ENCODE measurements around the gene VPREB3.

VPREB3 gene

DNA sequence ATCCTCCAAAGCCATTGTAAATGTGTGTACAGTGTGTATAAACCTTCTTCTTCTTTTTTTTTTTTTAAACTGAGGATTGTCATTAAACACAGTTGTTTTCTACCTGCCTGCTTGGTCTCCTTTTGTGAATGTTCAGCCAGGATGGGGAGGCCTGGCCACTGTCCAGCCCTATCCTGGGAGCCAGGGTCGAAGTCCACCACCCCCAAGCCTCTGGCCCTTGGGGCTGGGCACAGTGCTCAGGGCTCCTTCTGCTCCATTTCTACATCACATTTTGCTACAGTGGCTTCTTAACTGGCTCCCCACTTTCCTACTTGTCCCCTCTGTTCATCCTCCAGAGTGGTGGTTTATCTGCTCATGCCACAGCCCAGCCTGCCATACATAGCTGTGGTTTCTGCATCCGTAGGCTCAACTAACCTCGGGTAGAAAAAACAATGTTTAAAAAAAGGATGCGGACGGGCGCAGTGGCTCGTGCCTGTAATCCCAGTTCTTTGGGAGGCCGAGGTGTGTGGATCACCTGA, 30.0 kb upstream of the VPREB3 start:
- TF ChIP-seq TAF1 (IDR thresholded peaks at IDR 0.05; ENCODE audit: low read depth, low read length) (no peak), POLR2AphosphoS5 (IDR thresholded peaks at IDR 0.05; ENCODE audit: low read depth, low read length) (no peak), PAX5 (IDR thresholded peaks at IDR 0.05; ENCODE audit: insufficient read depth, low read length, severe bottlenecking) (no peak), POU2F2 (IDR thresholded peaks at IDR 0.05; ENCODE audit: low read depth, low read length) (no peak)
- DNase-seq (ENCODE audit: insufficient read length, low spot score) (no peak), FAIRE-seq (no peak)

DNA sequence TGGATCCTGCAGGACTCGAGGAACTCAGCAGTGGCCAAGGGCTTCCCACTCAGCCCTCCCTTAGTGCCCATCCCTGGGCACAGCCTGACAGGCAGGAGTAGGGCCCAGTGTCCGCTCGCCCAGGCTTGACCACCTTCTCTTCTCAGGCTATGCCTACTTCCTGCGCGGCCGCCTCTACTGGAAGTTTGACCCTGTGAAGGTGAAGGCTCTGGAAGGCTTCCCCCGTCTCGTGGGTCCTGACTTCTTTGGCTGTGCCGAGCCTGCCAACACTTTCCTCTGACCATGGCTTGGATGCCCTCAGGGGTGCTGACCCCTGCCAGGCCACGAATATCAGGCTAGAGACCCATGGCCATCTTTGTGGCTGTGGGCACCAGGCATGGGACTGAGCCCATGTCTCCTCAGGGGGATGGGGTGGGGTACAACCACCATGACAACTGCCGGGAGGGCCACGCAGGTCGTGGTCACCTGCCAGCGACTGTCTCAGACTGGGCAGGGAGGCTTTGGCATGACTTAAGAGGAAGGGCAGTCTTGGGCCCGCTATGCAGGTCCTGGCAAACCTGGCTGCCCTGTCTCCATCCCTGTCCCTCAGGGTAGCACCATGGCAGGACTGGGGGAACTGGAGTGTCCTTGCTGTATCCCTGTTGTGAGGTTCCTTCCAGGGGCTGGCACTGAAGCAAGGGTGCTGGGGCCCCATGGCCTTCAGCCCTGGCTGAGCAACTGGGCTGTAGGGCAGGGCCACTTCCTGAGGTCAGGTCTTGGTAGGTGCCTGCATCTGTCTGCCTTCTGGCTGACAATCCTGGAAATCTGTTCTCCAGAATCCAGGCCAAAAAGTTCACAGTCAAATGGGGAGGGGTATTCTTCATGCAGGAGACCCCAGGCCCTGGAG, 29.3 kb upstream of the VPREB3 start:
- DNase-seq (ENCODE audit: insufficient read length, low spot score) = no peak
- no peak for TF ChIP-seq POLR2AphosphoS5 (IDR thresholded peaks at IDR 0.05; ENCODE audit: low read depth, low read length)
- TF ChIP-seq POLR2A (IDR thresholded peaks at IDR 0.05; ENCODE audit: low read depth, low read length) = no peak
- TF ChIP-seq POU2F2 (IDR thresholded peaks at IDR 0.05; ENCODE audit: low read depth, low read length) = no peak
- no peak for TF ChIP-seq SPI1 (IDR thresholded peaks at IDR 0.05; ENCODE audit: low read depth, low read length)
- TF ChIP-seq TAF1 (IDR thresholded peaks at IDR 0.05; ENCODE audit: low read depth, low read length) = no peak
- no peak for TF ChIP-seq PAX5 (IDR thresholded peaks at IDR 0.05; ENCODE audit: insufficient read depth, low read length, severe bottlenecking)
- no peak for FAIRE-seq

DNA sequence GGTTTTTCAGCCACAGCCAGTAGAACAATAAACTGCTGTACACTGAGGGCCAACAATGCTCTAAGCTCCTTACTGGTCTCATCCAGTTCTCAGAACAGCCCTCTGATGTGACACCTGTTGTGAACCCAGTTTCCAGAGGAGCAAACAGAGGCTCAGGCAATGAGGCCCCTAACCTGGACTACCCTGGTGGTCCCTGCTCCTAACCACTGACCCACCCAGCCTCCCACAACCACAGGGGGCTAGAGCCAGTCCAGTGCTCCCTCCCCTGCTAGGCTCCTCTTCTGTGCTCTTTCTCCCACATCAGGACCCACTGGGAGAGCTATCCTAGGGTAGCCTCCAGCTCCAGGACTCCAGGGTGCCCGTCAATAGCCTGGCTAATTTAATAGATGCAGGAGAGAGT, 28.5 kb upstream of the VPREB3 start:
- no peak for FAIRE-seq
- TF ChIP-seq POLR2A (IDR thresholded peaks at IDR 0.05; ENCODE audit: low read depth, low read length) (no peak), SPI1 (IDR thresholded peaks at IDR 0.05; ENCODE audit: low read depth, low read length) (no peak), PAX5 (IDR thresholded peaks at IDR 0.05; ENCODE audit: insufficient read depth, low read length, severe bottlenecking) (no peak), TAF1 (IDR thresholded peaks at IDR 0.05; ENCODE audit: low read depth, low read length) (no peak), POLR2AphosphoS5 (IDR thresholded peaks at IDR 0.05; ENCODE audit: low read depth, low read length) (no peak), POU2F2 (IDR thresholded peaks at IDR 0.05; ENCODE audit: low read depth, low read length) (no peak)
- no peak for DNase-seq (ENCODE audit: insufficient read length, low spot score)

DNA sequence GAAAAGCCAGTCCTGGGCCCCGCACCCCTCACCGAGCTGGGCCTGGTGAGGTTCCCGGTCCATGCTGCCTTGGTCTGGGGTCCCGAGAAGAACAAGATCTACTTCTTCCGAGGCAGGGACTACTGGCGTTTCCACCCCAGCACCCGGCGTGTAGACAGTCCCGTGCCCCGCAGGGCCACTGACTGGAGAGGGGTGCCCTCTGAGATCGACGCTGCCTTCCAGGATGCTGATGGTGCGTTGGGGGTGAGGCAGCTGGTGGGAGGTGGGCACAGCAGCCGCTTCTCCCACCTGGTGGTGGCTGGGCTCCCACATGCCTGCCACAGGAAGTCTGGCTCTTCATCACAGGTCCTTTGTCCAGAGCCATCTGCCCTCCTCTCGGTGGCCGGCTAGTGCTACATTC, 28.0 kb upstream of the VPREB3 start:
- DNase-seq (ENCODE audit: insufficient read length, low spot score) (no peak), FAIRE-seq (no peak)
- TF ChIP-seq TAF1 (IDR thresholded peaks at IDR 0.05; ENCODE audit: low read depth, low read length) = no peak
- no peak for TF ChIP-seq POLR2A (IDR thresholded peaks at IDR 0.05; ENCODE audit: low read depth, low read length)
- no peak for TF ChIP-seq POU2F2 (IDR thresholded peaks at IDR 0.05; ENCODE audit: low read depth, low read length)
- no peak for TF ChIP-seq PAX5 (IDR thresholded peaks at IDR 0.05; ENCODE audit: insufficient read depth, low read length, severe bottlenecking)
- TF ChIP-seq SPI1 (IDR thresholded peaks at IDR 0.05; ENCODE audit: low read depth, low read length) = no peak
- TF ChIP-seq POLR2AphosphoS5 (IDR thresholded peaks at IDR 0.05; ENCODE audit: low read depth, low read length) = no peak

DNA sequence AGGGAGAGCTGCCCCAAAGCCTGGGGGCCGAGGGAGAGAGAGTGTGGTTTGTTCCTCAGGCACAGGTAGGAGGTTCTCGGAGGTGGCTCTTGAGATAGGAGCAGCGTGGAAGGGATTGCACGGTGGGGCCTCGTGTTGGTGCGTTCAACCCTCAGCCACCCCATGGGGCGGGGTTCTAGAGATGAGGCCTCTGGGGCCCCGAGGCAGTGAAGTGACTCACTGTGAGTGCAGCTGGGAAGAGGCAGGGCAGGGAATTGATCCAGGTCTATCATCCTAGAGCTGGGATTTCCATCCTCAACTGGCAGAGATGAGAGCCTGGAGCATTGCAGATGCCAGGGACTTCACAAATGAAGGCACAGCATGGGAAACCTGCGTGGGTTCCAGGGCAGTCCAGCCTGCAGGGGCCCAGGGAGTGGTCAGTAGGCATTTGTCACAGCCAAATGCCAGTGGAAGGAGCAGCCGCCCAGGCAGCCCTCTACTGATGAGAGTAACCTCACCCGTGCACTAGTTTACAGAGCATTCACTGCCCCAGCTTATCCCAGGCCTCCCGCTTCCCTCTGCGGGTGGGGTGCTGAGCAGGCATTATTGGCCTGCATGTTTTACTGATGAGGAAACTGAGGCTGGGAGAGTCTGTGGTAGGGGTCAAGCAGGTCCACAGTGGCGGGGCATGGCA, 27.4 kb upstream of the VPREB3 start:
- TF ChIP-seq TAF1 (IDR thresholded peaks at IDR 0.05; ENCODE audit: low read depth, low read length) = no peak
- no peak for FAIRE-seq
- DNase-seq (ENCODE audit: insufficient read length, low spot score) = no peak

DNA sequence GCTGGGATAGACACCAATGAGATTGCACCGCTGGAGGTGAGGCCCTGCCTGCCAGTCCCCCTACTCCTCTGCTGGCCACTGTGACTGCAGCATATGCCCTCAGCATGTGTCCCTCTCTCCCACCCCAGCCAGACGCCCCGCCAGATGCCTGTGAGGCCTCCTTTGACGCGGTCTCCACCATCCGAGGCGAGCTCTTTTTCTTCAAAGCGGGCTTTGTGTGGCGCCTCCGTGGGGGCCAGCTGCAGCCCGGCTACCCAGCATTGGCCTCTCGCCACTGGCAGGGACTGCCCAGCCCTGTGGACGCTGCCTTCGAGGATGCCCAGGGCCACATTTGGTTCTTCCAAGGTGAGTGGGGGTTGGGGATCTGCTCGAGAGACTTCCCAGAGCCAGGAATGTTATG, 26.8 kb upstream of the VPREB3 start:
- no peak for DNase-seq (ENCODE audit: insufficient read length, low spot score)
- FAIRE-seq = no peak
- TF ChIP-seq POU2F2 (IDR thresholded peaks at IDR 0.05; ENCODE audit: low read depth, low read length) (no peak), POLR2AphosphoS5 (IDR thresholded peaks at IDR 0.05; ENCODE audit: low read depth, low read length) (no peak), TAF1 (IDR thresholded peaks at IDR 0.05; ENCODE audit: low read depth, low read length) (no peak)

DNA sequence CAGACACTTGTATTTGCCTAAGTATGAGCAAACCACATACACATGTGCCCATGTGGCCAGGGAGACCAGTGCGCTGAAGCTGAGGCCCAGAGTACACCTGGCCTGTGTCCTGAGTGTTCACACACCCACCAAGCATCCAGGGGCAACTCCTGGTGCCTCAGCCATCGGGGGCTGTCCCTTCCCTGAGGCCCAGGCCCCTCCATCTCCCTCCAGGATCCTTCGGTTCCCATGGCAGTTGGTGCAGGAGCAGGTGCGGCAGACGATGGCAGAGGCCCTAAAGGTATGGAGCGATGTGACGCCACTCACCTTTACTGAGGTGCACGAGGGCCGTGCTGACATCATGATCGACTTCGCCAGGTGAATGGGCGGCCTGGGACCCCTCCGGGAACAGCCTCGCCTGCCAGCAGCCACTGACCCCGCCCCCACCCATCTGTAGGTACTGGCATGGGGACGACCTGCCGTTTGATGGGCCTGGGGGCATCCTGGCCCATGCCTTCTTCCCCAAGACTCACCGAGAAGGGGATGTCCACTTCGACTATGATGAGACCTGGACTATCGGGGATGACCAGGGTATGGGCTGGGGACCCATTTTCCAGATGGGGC, 26.0 kb upstream of the VPREB3 start:
- FAIRE-seq (no peak), DNase-seq (ENCODE audit: insufficient read length, low spot score) (no peak)
- TF ChIP-seq SPI1 (IDR thresholded peaks at IDR 0.05; ENCODE audit: low read depth, low read length) (no peak), TAF1 (IDR thresholded peaks at IDR 0.05; ENCODE audit: low read depth, low read length) (no peak), POLR2AphosphoS5 (IDR thresholded peaks at IDR 0.05; ENCODE audit: low read depth, low read length) (no peak), POU2F2 (IDR thresholded peaks at IDR 0.05; ENCODE audit: low read depth, low read length) (no peak), POLR2A (IDR thresholded peaks at IDR 0.05; ENCODE audit: low read depth, low read length) (no peak), PAX5 (IDR thresholded peaks at IDR 0.05; ENCODE audit: insufficient read depth, low read length, severe bottlenecking) (no peak)

DNA sequence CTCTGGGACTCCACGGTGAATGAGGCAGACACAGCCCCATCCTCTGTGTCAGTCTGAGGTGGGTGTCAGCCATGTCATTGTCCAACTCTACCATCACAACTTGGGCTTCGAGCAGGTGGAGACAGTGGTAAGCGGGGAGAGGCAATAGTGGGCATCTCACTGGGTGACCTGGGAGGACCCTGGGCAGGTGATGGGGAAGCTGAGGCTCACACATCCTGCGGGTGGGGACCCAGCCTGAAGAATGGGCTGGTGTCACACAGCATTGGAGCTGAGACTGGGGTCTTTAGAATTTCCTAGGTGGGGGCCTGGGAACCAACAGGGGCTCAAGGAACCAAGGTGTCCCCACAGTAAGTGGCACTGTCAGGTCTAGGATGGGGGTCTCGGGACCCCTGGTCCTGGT, 25.5 kb upstream of the VPREB3 start:
- DNase-seq (ENCODE audit: insufficient read length, low spot score) (no peak), FAIRE-seq (no peak)
- TF ChIP-seq POLR2AphosphoS5 (IDR thresholded peaks at IDR 0.05; ENCODE audit: low read depth, low read length) (no peak), POLR2A (IDR thresholded peaks at IDR 0.05; ENCODE audit: low read depth, low read length) (no peak), POU2F2 (IDR thresholded peaks at IDR 0.05; ENCODE audit: low read depth, low read length) (no peak), SPI1 (IDR thresholded peaks at IDR 0.05; ENCODE audit: low read depth, low read length) (no peak), TAF1 (IDR thresholded peaks at IDR 0.05; ENCODE audit: low read depth, low read length) (no peak), PAX5 (IDR thresholded peaks at IDR 0.05; ENCODE audit: insufficient read depth, low read length, severe bottlenecking) (no peak)

DNA sequence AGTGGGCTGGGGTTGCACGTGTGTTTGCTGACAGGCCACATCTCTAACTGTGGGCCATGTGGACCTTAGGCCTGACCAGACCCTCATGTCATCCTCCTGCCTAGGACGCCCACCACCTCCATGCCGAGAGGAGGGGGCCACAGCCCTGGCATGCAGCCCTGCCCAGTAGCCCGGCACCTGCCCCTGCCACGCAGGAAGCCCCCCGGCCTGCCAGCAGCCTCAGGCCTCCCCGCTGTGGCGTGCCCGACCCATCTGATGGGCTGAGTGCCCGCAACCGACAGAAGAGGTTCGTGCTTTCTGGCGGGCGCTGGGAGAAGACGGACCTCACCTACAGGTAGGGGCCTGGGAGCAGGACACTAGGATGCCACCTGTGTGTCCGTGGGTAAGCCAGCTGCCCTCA, 24.9 kb upstream of the VPREB3 start:
- TF ChIP-seq POU2F2 (IDR thresholded peaks at IDR 0.05; ENCODE audit: low read depth, low read length) = no peak
- no peak for TF ChIP-seq SPI1 (IDR thresholded peaks at IDR 0.05; ENCODE audit: low read depth, low read length)
- no peak for TF ChIP-seq POLR2AphosphoS5 (IDR thresholded peaks at IDR 0.05; ENCODE audit: low read depth, low read length)
- TF ChIP-seq POLR2A (IDR thresholded peaks at IDR 0.05; ENCODE audit: low read depth, low read length) = no peak
- TF ChIP-seq PAX5 (IDR thresholded peaks at IDR 0.05; ENCODE audit: insufficient read depth, low read length, severe bottlenecking) = no peak
- TF ChIP-seq TAF1 (IDR thresholded peaks at IDR 0.05; ENCODE audit: low read depth, low read length) = no peak
- no peak for FAIRE-seq

More for the DNA sequence above, 24.9 kb upstream of the VPREB3 start:
- no peak for DNase-seq (ENCODE audit: insufficient read length, low spot score)

All from GM12891 (cell line).